8988T (cell line): ENCODE data around the gene DHDDS.
A peak's percentile ranks its signal among the peaks of the same experiment; 100 is the strongest.

Experiments
- DNase-seq: peaks from one replicate; pipeline ENCODE4 v3.0.0; 2011

Gene DHDDS

GRCh38 chr1:26418865-26419349, 13.2 kb upstream of the DHDDS start:
- DNase-seq = no peak

- no peak for DNase-seq
These were observed 12.6 kb upstream of the DHDDS start for GRCh38 chr1:26419494-26419893.

GRCh38 chr1:26429721-26430120, 2.4 kb upstream of the DHDDS start:
- no peak for DNase-seq

GRCh38 chr1:26432793-26433192, 672 bp downstream of the DHDDS start:
- no peak for DNase-seq

GRCh38 chr1:26434161-26434752, 2.1 kb downstream of the DHDDS start:
- DNase-seq = no peak

GRCh38 chr1:26438041-26438440, 5.9 kb downstream of the DHDDS start:
- DNase-seq = no peak

- DNase-seq = no peak
These were observed 8.1 kb downstream of the DHDDS start for GRCh38 chr1:26440259-26440658.

- no peak for DNase-seq
These were observed 17.7 kb downstream of the DHDDS start for GRCh38 chr1:26449868-26450267.

- DNase-seq = no peak
These were observed 18.8 kb downstream of the DHDDS start for GRCh38 chr1:26450908-26451307.

GRCh38 chr1:26452459-26453183, 20.5 kb downstream of the DHDDS start:
- no peak for DNase-seq

GRCh38 chr1:26459148-26459547, 27.0 kb downstream of the DHDDS start:
- no peak for DNase-seq

GRCh38 chr1:26459573-26460031, 27.5 kb downstream of the DHDDS start:
- no peak for DNase-seq

GRCh38 chr1:26468911-26469310, 36.8 kb downstream of the DHDDS start:
- DNase-seq = no peak

- DNase-seq = no peak
These were observed 37.4 kb downstream of the DHDDS start for GRCh38 chr1:26469558-26469957.

- no peak for DNase-seq
These were observed 38.9 kb downstream of the DHDDS start for GRCh38 chr1:26470878-26471497.

GRCh38 chr1:26471498-26472319, 39.6 kb downstream of the DHDDS start:
- DNase-seq = peak; percentile 14

- peak; percentile 71 for DNase-seq
These were observed 40.3 kb downstream of the DHDDS start, which contains the start of gene HMGN2 for GRCh38 chr1:26472320-26472900. TSS of gene HMGN2 (plus strand) at chr1:26472440. CDS start at chr1:26472613, 173 bp downstream.

- peak; percentile 62 for DNase-seq
These were observed 41.1 kb downstream of the DHDDS start for GRCh38 chr1:26472901-26473845.

GRCh38 chr1:26474818-26475217, 42.7 kb downstream of the DHDDS start:
- no peak for DNase-seq

GRCh38 chr1:26475989-26476388, 43.9 kb downstream of the DHDDS start:
- no peak for DNase-seq

- DNase-seq = no peak
These were observed 44.8 kb downstream of the DHDDS start for GRCh38 chr1:26476958-26477357.
